HCT116 (cell line): Measurements from ENCODE around the gene PHPT1.

Experiments
- CTCF ChIP-seq, 3 experiments: fragments of 200-600 bp in 1 of 3; sonication (generic) in 1 of 3; IDR thresholded peaks in 2 of 3; conservative IDR thresholded peaks in 1 of 3; 2 replicates each; pipeline ENCODE4 v1.5.1; 2012 to 2017; ENCODE audit warnings: low read depth in 2 of 3, low read length in 2 of 3, antibody characterized with exemption in 1 of 3, borderline replicate concordance in 1 of 3, control low read depth in 1 of 3, mild to moderate bottlenecking in 1 of 3, mixed read lengths in 1 of 3, mixed run types in 1 of 3, moderate library complexity in 1 of 3; ENCODE audit not compliant: insufficient read depth in 1 of 3
- POLR2A ChIP-seq: IDR thresholded peaks from 2 replicates; pipeline ENCODE4 v1.7.0; 2011; ENCODE audit warnings: borderline replicate concordance; ENCODE audit not compliant: insufficient read depth, insufficient read length; ENCODE audit errors: extremely low read depth
- YY1 ChIP-seq: IDR thresholded peaks from 2 replicates; pipeline ENCODE4 v1.6.1; 2011; ENCODE audit warnings: low read length, low read depth, moderate library complexity, mild to moderate bottlenecking; ENCODE audit not compliant: insufficient replicate concordance; ENCODE audit errors: extremely low read depth

DNA sequence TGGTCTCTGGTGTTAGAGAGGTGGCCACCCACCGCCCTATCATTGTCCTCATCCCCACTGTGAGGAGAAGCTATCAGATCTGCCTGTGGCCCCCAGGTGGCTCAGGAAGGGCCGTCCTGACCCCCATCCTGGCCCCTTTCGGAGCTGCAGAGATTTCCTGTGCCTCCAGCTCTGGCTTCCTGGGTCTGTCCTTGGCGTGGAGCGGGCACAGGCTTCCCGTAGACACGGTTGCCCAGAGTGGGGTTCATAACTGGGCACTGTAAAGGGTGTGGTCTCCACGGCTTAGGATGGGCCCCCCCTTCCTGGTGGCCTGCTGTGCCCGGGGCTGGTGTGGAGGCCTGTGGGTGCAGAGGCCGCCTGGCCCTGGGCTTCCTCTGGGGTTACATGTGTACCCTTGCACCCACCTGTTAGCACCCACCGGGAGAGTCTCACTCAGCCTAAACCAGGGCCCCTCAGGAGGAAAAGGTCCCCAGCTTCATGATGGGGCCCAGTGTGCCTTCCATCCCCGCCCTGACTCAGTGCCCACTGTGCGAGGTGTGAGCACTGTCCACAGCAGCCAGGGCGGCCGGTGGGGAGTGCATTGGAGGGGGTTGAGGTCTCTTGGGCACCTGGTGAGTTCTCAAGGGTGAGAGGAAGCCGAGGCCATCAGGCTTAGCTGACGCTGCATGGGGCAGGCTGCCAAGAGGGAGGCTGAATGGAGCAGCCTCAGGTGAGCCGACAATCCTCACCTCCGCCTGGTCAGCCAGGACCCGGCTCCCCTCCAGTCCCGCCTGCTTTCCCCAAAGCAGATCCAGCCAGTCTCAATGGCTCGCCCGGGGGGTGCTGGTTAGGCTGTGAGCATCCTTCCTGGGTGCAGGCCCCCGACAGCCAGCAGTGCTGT, 22.3 kb upstream of the PHPT1 start:
- TF ChIP-seq YY1 (no peak), POLR2A (no peak), CTCF (IDR thresholded peaks at IDR 0.05 in 2 of 3, conservative IDR thresholded peaks at IDR 0.05 in 1 of 3; ENCODE audit: borderline replicate concordance in 1 of 3, insufficient read depth in 1 of 3, low read depth in 2 of 3, low read length in 2 of 3) (no peak)
